Activated CD4-positive, CD25-positive, alpha-beta regulatory T cell (primary cell): Measurements from ENCODE around the gene MYO1H.
"Not testable (repeated sequence)": the region's sequence is repeated elsewhere in the genome, so short reads cannot be mapped to it uniquely, and the experiment has no call there.

Experiments used
- DNase-seq, 4 experiments: peaks; one replicate each; lab custom pipeline; 2025; lab: John Stamatoyannopoulos, UW

The MYO1H gene

DNA sequence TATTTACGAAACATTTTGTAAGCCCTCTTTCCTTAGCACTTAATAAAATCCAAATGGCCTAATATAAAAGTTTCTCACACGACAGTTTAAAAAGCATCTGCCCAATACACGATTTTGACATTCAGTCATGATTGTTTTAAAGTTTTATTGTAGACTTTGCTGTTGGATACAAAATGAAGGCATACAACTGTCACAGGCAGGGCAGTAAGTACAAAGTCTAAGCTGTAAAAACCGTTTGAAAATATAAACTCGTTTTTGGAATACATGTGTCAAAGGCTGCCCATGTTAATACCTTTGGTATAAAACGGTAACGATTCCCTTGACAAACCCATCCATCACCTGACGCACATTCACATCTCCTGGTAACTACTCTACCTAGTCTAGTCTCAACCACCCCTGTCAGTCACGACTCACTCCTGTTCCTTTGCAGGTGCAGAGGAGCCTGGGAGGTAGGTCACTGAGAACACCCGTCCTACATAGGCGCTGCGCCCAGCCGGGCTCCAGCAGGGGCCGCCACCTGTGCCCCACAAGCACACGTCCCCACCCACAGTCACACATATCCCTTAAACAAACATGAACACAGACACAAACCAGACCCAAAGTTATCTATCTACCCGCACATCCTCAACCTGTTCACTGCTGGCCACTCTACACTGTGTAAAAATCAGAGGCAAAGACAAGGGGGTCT is 102.3 kb downstream of the MYO1H start:
- no peak for DNase-seq

DNA sequence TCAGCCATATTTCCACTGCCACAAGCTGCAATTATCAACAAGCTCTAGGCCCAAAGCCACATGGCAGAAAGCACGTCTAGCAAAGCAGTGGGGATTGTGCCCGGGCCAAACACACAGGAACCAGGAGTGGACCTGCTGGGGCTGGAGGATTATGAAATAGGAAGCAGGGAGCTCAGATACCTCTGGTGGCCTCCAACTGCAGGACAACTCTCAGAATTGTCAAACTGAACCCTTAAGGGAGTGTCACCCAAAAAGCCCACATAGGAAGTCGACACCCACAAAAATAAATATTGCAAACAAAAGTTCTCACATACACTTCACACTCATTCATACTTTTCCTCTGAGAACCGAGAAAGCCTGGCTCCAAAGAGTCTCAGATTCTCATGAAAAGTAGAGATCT is 103.3 kb downstream of the MYO1H start:
- DNase-seq: no peak

DNA sequence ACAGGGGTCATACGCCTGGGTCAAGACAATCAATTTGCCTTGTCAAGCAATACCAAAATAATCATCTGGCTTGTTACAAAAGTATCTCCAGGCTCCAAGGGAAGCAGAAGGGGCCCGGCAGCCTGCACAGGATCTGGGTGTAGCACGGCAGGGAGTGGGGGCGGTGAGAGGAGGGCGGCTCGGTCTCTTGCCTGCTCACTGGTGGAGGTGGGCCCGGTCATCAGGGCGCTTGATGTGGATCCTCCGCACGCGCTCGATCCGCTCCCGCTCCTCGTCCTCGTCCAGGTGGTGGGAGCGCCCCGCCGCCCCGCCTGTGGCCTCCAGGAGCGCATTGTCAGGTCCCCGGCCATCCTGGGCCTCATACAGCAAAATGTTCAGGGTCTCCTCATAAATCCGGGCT is 103.7 kb downstream of the MYO1H start:
- DNase-seq: no peak

DNA sequence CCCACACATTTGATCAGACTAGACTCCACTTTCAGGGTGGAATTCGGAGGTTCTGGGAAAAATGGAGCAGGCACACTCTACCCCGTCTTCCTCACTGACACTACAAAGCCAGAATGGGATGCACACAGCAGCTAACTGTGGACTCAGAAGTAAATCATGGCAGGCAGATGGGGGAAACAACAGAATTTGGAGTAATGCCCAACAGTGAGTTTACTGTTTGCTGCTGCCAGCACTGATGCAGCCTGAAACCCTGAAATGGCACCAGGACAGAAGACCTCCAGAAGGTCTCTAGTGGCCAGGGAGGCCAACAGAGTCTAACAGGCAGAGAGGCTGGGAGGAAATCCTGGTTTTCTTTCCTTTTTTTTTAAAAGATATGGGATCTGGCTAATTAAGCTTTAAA is 104.8 kb downstream of the MYO1H start:
- DNase-seq: no peak

DNA sequence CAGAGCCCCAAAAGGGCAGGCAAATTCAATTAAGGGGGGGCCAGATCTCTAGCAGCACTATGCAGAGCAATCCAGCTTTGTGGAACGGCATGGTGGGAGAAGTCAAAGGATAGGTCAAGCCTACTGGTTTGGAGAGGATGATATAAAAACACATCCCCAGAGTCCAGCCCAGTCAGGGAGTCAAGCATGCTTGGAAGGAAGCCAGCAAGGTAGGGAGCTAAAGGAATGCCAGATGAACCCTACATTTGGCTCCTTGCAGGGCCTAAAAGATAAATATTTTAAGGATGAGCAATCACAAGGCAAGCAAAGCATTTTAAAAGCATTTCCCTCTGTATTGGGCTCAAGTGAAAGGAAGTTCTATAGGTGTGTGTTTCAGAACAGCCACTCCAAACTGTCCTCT is 108.0 kb downstream of the MYO1H start:
- DNase-seq: no peak

- no peak for DNase-seq
Observed at GRCh38 chr12:109458086-109458485, 110.4 kb downstream of the MYO1H start.

DNA sequence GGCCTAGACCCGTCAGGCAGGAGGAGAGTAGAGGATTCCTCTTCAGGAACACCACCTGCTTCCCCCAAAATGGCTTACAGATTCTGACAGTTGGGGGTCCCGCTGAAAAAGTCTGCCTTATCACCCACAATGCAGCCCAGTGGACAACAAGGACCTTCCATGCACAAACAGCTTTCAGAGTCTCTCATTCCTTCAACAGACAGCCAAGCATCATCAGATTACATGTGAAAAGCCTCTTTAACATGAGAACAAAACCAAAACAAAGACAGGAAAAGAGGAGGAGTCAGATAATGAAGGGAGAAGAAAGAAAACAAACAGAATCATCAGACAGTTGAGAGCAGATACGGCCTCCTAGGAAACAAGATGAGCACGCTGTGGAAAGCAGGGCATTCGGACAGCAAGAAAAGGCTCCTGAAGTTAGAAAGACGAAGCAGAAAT is 111.1 kb downstream of the MYO1H start:
- no peak for DNase-seq

- DNase-seq: no peak
Observed at GRCh38 chr12:109459247-109459646, 111.5 kb downstream of the MYO1H start.

- no peak for DNase-seq
Observed at GRCh38 chr12:109460538-109460937, 112.8 kb downstream of the MYO1H start.

- DNase-seq: no peak
Observed at GRCh38 chr12:109461049-109461845, 113.5 kb downstream of the MYO1H start.

- no peak for DNase-seq
Observed at GRCh38 chr12:109461846-109462756, 114.4 kb downstream of the MYO1H start.

GRCh38 chr12:109462868-109463692 is 115.4 kb downstream of the MYO1H start:
- DNase-seq: no peak

GRCh38 chr12:109463756-109464155 is 116.1 kb downstream of the MYO1H start:
- DNase-seq: no peak

DNA sequence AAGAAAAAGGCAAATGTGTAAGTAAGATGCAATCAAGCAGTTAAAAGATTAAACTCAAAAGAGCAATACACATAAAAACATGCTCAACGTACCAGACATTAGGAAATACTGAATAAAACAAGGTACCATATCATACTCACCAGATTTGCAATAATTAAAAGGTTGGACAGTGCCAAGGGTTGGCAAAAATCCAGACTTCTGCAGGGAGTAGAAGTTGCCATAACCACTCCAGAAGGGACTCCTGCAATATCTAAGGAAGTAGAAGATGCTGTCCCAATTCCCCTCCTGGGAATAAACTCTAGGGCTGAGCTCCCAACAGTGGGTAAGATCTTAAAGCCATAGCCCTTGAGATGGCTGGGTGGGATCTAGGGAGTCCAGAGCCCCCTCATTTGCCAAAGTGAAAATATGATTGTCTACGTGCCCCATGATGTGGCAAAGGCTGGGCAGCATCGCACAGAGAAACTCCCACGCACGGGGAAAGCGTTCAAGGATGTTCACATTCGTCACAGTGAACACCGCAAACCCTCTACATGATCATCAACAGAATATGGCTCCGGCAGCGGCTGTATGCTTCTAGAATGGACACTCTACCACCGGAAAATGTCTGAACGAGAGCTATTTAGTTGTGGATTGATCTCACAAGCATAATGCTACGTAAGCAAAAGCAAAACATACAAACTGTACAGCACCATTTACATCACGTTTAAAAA is 117.1 kb downstream of the MYO1H start:
- no peak for DNase-seq

DNA sequence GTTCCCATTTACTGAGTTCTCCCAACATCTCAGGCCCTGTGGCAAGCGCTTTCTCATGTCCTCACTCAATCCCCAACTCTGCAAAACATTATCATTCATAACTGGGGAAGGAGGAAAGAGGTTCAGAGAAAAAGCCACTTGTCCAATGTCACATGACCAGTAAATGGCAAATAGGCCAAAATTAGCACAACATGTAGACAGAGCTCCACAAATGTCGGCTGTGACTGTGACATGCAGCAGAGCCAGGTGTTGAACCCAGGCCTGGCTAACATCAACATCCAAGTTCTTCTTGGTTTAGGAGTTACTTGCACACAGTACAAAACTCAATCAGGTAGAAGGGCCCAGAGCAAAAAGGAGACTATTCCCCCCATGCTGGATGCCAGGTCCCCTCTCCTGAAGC is 118.6 kb downstream of the MYO1H start:
- DNase-seq: no peak

GRCh38 chr12:109466821-109467220 is 119.1 kb downstream of the MYO1H start:
- no peak for DNase-seq

DNA sequence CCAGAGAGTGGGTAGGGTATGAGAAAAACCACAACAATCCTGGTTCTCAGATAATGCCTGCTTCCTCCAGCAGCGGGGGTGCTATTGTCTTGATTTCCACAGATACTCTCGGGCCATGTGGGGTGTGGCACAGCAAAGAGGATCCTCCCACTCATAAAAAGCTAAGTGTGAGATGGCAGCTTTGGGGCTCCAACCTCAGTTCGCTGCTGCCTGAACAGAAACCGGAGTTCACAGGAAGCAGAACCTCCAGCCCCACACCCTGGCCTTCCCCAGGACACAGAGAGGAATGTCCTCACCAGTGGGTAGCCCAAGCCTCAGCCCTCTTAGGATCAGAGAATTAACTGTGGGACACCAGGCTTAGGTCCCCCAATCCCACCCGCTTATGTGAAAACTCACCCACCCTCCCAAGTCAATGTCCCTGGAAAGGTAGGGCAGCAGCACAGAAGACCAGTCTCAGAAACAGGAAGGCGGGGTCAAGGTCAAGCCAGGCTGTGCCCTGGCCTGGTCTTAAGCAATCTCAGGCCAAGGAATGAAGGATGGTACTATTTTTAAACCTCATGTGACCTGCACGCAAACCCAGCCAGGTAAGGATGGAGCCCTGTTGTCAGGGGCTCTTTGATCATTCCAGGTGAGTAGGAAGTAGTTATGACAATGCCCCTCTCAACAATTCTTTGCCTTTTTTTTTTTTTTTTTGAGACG is 120.4 kb downstream of the MYO1H start:
- no peak for DNase-seq

DNA sequence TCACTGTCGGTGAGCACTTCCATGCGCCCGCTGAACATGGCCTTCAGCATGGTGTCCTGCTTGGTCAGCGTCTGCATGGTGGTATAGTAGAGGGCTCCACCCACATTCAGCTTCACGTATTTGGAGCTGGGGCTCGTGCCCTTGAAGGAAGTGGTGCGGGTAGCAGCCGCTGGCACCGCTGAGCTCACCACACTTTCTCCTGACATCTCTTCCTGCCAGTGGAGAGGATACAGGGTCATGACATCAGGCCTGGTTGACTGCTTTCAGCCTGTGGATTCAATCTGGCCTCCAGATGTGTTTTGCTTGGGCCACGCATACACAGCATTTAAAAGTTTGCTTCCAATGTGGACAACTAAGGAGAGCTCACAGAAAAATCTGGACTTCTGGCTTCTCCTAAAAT is 121.8 kb downstream of the MYO1H start:
- no peak for DNase-seq

DNA sequence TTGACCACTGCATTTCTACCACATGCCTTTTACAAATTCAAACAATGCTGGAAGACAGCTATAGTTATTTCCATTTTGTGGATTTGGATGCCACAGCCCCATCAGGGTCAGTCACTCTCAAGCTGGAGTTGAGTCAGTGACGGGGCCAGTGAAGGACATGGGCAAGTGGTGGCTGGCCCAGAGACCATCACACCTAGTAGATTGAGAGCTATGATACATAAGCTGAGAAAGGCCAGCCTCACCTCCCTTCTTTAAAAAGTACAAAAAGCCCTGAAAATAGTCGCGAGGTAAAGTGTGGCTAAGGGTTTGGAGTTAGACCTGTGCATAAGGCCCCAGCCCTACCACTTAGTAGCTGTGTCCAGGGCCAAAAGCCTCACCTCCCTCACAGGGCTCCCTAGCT is 125.3 kb downstream of the MYO1H start:
- DNase-seq: no peak

- DNase-seq: not testable (repeated sequence)
Observed at GRCh38 chr12:109473526-109474270, 126.0 kb downstream of the MYO1H start.
